T-helper 2 cell treated with Interferon-gamma antibody and Interleukin-4, amounts not matched to agents 100 ng/mL and 5 ng/mL, for 36 hours (primary cell): ENCODE data around the gene CDADC1. TPM values are rescaled to one million over a fixed set of nuclear protein-coding genes. Genes with fewer than 3 reads are reported as not detected.
"Not testable (repeated sequence)": the region's sequence is repeated elsewhere in the genome, so short reads cannot be mapped to it uniquely, and the experiment has no call there.

ENCODE experiments used
- intact Hi-C: fragments of 100-400 bp; cut with micrococcal nuclease; formaldehyde crosslinking; loops from one replicate; pipeline ENCODE4 v1.15.1; 2023
- total RNA-seq: library from RNA; stranded (reverse); gene quantifications from 2 replicates; pipeline ENCODE4 v1.2.3, GENCODE V29; 2022

CDADC1 gene
- total RNA-seq, 1 donor from 2014 or later, result 13.5 TPM

DNA sequence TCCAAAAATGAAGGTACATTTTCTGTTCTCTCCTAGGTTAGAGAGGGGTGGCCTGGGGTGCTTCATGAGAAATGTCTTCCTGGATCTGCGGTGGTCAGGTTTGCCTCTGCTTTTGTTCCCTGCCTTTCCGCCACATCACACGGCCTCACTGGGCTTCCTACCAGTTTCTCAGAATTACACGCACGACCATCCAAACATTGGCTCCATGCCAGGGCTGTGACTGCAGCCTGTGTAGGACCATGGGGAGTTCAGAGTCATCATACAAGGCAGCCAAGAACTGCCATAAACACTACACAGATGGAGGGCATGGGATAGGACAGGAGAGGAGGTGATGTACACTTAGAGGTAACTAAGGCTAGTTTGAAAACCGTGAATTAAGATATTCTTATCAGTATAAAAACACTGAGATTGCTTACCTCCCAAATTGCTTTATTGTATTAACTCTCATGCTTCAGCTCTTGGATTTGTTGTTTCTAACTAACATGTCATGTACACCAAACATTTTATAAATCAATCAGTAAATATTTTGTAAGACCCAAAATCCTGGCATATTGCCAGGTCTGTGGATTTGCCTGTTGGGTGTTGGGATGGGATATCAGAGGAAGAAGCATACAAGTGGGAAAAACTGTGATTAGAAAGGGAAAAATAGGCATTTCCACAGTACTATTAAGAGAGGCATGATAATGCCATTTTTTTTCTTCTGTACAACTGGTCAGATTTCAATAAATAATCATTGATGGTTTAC is 45.2 kb downstream of the CDADC1 start:
- intact Hi-C loops, result no loop called here

DNA sequence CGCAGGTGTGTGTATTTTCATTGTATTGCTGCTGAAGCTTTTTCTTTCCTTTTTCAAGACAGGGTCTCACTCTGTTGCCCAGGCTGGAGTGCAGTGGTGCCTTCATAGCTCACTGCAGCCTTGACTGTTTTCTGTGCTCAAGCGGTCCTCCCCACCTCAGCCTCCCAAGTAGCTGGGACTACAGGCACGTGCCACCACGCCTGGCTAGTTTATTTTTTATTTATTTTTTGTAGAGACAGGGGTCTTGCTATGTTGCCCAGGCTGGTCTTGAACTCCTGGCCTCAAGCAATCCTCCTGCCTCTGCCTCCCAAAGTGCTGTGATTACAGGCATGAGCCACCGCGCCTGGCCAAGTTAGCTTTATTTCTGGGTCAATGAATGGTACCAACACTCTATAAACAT is 47.0 kb downstream of the CDADC1 start:
- intact Hi-C loops, result not testable (repeated sequence)

DNA sequence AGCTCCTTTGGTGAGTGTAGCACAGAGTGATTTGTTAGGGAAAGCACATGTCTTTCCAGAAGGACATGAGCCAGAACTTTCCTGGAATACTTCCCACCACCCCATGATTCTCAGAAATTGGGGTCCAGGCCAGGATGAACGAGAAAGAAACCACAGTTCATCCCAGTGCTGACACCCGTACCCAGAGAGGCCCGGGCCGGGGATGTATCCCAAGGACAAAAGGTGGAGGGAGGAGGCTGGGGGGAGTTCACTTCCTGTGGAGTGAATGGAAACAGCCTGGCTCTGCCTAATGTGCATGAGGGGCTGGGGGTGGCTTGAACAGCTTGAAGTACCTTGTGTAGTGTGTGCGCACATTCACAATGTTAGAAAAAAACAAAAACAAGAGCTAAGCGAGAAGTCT is 47.5 kb downstream of the CDADC1 start:
- intact Hi-C loops, result no loop called here

DNA sequence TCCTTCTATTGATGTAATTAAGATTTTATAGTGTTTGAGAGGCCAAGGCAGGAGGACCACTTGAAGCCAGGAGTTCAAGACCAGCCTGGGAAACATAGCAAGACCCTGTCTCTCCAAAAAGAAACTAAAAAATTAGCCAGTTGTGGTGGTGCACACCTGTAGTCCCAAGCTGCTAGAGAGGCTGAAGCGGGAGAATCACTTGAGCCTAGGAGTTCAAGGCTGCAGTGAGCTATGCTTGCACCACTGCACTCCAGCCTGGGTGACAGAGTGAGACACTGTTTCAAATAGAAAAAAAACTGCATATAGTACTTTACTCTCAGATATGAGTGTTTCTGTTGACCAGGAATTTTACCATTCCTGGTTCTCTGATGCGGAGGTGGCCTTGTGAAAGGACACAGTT is 48.9 kb downstream of the CDADC1 start:
- intact Hi-C loops, result no loop called here

DNA sequence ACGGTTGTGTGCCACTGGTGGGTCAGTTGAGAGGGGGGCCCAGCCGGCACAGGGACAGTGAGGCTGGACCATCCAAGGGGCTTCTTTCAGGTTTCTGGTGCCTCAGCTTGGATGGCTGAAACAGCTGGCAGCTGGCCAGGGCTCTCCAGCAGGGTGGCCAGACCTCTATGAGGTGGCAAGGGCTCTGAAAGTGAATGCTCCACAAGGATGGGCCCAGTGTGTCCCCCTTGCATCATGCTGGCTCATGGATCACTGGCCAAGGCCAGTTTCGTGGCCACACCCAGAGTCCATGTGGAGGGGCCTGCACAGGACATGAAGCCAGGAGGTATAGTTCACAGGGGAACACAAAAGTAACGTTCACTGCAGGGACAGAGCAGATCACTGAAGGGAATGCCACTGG is 49.6 kb downstream of the CDADC1 start:
- intact Hi-C loops, result no loop called here

DNA sequence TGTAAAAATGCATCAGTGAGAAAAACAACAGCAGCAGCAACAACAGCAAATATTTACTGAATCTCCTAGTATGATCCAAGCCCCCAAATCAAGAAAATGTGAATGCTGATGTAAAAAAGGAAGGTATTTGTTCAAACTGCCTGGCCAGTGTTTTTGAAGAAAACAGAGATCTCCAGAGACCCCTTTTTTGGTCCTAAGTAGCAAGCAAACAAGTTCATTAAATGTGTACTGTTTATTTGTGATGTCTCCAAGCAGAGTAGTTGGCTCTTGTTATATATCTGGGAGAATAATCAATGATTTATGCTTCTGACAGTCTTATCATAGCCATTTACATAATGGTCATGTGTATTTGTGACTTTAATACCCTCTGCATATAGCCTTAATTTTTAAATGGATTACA is 50.7 kb downstream of the CDADC1 start:
- intact Hi-C loops, result no loop called here

DNA sequence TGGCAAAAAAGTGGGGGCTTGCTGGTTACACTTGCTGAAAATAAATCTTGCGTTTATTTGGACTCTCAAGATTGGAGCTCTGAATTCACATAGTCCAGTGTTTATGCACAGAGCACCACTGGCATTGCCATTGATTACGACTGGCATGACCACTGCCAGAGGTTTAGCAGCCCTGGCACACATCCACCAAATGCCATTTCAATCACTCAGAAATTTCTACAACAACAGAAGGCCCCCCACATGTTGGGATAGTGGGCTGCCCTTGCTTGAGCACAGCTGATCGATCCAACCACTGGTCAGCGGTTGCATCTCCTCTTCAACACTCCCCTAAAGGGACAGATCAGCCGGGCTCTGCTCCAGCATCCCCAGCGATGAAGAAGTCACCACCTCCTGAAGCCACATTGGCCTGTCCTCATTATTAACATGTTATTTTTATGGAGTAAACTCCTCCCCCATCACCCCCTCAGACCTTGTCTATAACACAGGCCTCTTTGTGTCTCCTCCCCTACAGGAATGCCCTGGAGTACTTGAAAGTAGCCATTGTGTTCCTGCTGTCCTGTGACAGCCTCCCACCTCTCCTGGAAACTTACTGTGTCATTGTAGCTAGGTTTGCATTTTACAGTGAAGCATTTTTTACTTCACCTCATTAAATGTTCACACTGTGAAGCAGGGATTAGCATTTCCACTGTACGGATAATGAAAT is 51.3 kb downstream of the CDADC1 start:
- intact Hi-C loops, result no loop called here

DNA sequence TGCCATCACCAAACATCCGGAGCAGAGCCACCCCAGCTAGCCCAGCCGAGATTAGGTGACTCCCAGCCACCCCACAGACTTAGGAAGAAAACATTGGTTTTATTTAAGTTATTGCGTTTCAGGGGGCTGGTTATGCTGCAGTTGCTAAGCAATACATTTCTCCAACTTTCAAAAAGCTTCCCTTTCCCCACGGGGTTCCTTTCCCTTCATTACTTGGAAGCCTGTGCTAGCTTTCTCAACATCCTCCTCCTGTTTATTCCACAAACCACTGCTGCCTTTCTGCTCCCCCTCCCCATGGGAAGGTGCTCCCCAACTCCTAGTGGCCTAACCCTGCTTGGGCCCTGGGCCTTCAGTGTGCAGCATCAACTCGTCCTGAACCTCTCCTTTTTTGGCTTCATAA is 52.6 kb downstream of the CDADC1 start:
- intact Hi-C loops, result loop anchor here (5.0 kb wide), 2 partner anchors 197 to 1772 kb away; partner anchors contain the start of gene PHF11

DNA sequence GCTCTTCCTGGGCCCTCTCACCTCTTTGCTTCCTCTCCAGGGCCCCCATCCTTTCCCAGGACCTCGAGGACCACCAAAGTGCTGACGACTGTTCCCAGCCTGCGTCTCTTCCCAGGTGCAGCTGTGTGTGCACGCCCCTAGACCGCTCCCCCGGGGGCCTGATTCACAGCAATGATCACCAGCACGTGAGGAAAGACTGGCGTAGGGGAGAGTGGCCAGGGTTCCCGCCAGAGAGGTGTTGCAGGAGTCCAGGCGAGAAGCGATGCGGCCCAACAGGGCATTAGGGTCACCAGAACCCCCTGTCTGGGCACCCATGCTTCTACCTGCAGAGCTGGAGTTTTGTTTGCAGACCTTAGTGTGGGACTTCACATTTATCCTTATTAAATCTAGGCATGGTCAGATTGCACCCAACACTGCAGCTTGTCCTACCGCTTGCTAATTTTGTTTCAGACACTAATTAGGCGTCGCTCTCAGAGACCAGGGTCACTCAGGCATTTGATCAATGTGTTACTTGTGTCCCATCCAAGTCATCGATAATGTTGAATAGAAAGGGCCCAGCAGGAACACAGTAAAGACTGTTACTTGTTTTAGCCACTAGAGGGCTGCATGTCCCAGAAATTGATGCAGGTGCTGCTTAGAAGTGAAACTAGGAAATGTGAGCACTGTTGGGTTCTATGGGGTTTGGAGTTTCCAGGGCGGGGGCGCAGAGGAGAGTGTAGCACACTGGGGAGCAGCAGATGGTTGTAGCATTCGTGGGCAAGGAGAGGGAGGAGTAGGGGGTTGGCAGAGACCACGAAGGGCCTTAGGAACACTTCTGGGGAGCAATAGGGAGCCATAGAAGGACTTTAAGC is 53.2 kb downstream of the CDADC1 start:
- intact Hi-C loops, result loop anchor here (1.0 to 5.0 kb wide), 6 partner anchors 142 to 1771 kb away; partner anchors contain the start of genes PHF11 and RCBTB1

DNA sequence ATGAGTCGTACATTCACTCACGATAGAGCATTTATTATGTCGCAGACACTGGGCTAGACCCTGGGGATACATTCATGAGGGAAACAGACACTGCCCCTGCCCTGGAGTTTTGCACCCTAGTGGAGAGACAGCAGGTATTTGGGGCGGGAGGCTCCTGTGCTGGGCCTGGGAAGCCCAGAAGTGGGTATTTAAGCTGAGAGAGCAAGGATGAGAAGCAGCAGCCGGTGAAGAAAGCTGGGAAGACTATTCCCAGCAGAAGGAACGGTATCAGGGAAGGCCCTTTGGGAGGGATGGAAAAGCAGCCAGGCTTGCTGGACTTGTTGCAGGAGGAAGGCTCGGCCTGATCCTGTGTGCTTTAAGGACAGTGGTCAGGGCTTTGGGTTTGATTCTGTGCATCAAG is 54.5 kb downstream of the CDADC1 start:
- intact Hi-C loops, result loop anchor here (5.0 kb wide), 2 partner anchors 195 to 1770 kb away; partner anchors contain the start of gene PHF11

DNA sequence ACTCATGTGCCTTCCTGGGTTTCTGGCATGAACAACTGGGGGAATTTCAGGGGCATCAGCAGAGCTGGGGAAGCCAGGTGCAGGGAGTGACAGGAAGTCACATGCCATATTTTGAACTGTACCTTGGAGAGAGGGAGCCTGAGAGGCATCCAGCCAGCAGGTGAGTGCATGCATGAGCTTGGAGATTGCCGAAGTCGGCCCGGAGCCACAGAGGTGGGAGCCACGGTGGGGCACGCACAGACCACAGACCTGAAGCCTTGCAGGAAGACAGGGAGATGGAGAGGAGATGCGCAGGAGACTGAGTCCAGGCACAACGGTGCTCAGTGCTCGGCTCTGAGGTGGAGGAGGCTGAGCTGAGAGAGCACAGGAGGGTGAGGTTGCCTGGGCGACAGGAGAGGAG is 55.1 kb downstream of the CDADC1 start:
- intact Hi-C loops, result loop anchor here (5.0 kb wide), 2 partner anchors 194 to 1769 kb away; partner anchors contain the start of gene PHF11

DNA sequence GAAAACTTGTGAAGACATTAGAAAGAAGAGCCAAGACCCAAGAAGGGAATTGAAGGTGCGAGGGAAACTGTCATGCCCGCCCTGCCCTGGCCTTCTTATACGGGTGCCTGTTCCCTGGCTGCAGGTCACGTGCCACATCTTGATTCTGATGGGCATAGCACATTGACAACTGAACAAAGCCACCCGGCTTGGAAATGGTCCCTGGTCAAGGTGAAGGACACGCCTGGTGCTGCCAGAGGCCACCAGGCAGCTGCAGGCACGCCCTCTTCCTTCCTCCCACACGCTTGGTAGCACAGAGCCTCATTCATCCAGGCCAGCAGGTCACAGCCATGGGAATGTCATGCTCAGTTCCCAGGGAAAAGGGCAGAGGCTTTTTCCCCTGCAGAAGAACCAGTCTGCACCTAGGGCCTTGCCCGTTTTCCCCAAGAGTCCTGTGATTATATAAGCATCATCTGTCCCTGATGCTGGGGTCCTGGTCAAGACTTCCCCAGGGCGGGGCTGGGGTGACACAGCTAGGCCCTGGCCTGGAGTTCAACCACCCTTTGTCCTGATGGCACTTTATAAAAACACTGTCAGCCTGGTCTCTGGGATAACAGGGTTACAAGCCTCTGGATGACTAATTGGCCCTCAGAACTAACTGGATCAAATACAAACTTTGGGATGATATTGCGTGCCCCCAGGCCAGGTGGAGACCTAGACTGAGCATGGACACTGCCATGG is 56.0 kb downstream of the CDADC1 start:
- intact Hi-C loops, result loop anchor here (5.0 kb wide), 2 partner anchors 194 to 1769 kb away; partner anchors contain the start of gene PHF11

DNA sequence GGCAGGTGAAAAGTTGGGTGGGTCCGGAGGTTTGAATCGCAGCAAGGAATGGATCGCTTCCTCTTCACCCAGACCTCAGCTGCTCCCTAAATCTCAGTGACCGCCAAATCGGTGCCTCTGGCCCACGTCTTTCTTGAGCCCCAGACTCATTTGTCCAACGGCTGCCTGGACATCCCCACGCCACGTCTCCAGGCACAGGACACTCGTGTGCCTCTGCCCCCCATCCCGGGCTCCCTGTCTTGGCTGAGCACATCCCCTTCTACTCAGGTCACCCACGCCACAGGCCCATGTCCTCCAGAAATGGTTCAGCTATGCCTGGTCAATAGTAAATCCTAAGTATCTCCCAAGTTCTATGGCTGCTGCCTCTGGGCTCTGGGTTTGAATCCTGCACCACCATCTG is 56.6 kb downstream of the CDADC1 start:
- intact Hi-C loops, result loop anchor here (5.0 kb wide), 2 partner anchors 193 to 1768 kb away; partner anchors contain the start of gene PHF11

DNA sequence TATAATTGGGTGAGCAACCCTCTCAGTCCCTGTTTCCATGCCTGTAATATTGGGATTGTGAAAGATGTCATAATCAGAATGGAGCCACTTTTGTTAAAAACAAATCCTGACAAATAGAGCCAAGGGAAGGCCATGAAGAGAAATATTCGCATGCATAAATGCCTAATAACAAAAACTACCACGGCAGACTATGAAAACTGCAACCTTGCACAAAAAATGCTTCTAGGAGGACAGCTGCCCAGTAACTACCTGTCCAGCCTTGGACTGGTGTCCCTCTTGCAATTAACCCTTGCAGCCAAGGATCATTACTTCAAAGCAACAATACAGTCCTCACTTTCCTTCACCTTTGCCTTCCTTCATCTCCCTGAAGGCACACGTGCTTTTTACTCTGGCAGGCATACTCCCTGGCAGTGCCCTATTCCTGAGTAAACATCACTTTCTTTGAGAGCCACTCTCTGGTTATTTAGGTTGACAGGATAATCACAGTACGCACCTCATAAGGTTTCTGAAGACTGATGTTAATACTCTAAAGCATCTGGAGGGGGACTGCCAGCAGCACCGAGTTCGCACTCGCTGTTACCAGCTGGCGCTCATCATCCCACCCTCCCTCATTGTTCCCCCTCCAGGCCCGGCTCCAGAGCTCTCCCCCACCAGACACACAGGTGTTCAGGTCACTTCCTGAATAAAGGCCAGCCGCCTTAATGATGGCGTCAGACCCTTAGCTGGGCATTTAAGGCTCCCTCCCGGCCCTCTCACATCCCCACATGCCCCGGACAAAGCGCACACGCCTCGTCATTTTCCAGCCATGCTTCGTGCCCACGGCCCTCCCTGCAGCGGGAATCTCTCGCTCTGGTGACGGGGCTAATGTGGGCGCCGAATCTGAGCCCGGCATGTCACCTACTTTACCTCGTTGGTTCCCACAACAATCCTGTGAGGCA is 57.3 kb downstream of the CDADC1 start:
- intact Hi-C loops, result loop anchor here (5.0 kb wide), 2 partner anchors 192 to 1767 kb away; partner anchors contain the start of gene PHF11

DNA sequence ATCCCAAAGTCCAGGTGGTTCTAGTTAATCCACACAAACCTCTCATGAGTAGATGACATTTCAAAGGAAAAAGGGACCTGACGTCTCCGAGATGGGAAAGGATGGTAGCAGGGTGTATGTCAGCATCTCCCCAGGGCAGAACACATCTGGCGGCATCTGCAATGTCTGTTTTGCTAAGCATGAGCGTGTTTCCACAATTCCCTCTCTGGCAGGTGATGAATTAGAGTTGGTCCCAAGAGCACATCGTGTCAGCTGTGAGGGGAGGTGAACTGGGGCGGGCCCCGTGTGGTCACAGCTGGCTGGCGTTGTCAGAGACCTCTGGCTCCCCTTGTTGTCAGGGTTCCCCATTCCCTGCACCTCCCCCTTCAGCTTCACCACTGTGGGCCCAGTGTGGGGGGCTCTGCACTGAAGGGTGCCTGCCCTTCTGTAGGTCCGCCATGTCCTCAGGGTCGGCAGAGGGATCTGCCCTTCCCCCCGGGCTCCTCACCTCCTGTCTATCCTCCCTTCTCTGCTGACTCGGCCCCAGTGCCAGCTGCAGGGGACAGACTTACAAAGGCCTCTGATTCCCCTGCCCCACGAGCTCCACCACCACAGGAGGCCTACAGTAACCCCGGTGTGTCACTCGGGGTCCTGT is 58.2 kb downstream of the CDADC1 start:
- intact Hi-C loops, result no loop called here

DNA sequence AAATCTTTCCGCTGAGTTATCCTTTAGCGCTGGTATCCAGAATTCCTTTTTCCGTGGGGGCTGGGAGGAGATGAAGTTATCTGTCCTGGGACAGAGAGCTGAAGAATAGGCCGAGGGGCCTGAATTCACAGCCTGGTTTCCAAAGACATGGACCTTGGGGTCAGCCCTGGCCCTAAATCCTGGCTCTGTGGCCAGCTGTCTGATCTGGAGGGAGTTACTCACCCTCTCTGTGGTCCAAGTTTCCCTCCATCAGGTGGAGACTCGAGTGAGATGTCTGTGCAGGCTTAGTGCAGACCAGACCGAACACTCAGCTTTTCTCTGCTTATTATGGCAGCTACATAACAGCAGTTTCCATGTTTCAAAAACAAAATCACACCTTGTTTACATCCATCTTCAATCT is 59.6 kb downstream of the CDADC1 start:
- intact Hi-C loops, result no loop called here

DNA sequence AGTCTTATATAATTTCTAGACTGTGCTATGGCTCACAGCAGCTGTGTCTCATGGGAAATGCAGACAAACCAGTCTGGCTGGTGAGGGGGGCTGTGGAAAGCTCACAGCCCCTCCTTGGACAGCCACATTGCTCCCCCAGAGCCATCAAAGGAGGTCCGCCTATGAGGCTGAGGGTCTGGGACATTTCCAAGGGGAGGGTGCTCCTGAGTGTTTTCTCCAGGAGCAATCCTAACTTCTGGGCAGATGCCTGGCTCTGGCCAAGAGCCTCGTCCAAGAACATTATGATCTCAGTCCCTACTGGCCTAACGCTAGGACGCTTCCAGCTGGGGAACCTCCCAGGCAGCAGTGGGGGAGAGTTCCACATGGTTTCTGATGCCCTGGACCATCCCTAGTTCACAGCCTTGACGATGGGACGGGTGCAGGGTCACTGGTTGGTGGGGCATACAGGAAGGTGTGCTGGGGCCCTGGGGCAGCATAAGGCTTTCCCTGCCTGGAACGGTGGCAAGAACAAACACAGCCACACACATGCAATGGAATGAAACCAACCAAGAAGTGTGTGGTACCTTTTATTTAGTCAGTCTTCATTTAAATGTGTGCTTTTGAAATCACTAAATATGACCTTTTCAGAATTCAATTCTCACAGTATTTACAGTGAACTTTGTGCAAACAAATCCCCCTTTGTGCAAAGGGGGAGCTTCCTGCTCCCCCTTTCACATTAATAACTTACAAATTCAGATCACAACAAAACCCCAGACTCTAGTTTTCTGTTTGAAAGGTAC is 60.6 kb downstream of the CDADC1 start:
- intact Hi-C loops, result no loop called here

DNA sequence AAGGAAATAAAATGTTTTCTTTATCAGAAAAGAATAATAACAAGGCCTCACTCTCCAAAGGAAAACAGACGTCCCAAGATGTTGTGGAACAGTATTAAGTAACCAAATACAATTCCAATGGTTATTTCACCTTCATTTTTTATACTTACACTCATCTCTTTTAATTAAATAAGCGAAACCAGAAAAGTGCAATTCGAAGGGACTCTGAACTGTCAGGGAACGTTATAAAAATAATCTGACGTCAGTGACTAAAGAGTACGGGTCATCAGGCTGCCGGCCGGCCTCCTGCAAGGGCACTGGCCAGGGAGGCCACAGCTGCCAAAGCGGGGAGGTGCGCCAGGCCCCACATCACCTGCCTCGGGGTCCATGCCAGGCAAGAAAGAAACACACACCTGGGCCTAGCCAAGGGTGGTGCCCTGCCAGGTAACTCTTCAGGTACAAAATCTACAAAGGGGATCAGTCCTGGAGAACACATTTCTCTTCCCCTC is 61.2 kb downstream of the CDADC1 start:
- intact Hi-C loops, result no loop called here
